ENCODE data around the gene LPAR1. TPM values are rescaled to one million over a fixed set of nuclear protein-coding genes. Genes with fewer than 3 reads are reported as not detected.

LPAR1 gene
- total and polyA plus RNA-seq, 2 donors from 2014 or later, result 2.9 to 28.2 TPM

GRCh38 chr9:110939573-110939972, 98.7 kb downstream of the LPAR1 start:
- Histone ChIP-seq H3K27ac (ENCODE audit: low read depth in 2 of 2, low read length in 2 of 2) (no peak overlapping the region), H3K36me3 (ENCODE audit: control insufficient read depth in 2 of 3, insufficient read depth in 3 of 3, low read length in 3 of 3) (no peaks in the 10 kb centered on the region), H3K4me1 (ENCODE audit: control insufficient read depth in 2 of 3, insufficient read depth in 2 of 3, low read depth in 1 of 3, low read length in 3 of 3) (no peaks in the 10 kb centered on the region), H3K9me3 (ENCODE audit: control insufficient read depth in 2 of 3, insufficient read depth in 1 of 3, low read length in 3 of 3) (no peaks in the 10 kb centered on the region), H3K27me3 (ENCODE audit: control insufficient read depth, insufficient read depth, low read length) (no peaks in the 10 kb centered on the region), H3K4me3 (ENCODE audit: low read length in 3 of 3) (no peak overlapping the region), H3K9ac (ENCODE audit: low read length in 3 of 3) (no peak overlapping the region)
- intact Hi-C loops (cut with DNase I), result no loop called here
- DNase-seq (no peak), FAIRE-seq (no peak)
- TF ChIP-seq CTCF (IDR thresholded peaks at IDR 0.05; ENCODE audit: borderline replicate concordance, extremely low read depth, insufficient read depth), result no peak

GRCh38 chr9:110939047-110939446, 99.2 kb downstream of the LPAR1 start:
- Histone ChIP-seq H3K4me1 (ENCODE audit: control insufficient read depth in 2 of 3, insufficient read depth in 2 of 3, low read depth in 1 of 3, low read length in 3 of 3) (no peaks in the 10 kb centered on the region), H3K27ac (ENCODE audit: low read depth in 2 of 2, low read length in 2 of 2) (no peak overlapping the region), H3K36me3 (ENCODE audit: control insufficient read depth in 2 of 3, insufficient read depth in 3 of 3, low read length in 3 of 3) (no peaks in the 10 kb centered on the region), H3K27me3 (ENCODE audit: control insufficient read depth, insufficient read depth, low read length) (no peaks in the 10 kb centered on the region), H3K9me3 (ENCODE audit: control insufficient read depth in 2 of 3, insufficient read depth in 1 of 3, low read length in 3 of 3) (no peaks in the 10 kb centered on the region), H3K4me3 (ENCODE audit: low read length in 3 of 3) (no peak overlapping the region), H3K9ac (ENCODE audit: low read length in 3 of 3) (no peak overlapping the region)
- no peak for FAIRE-seq
- DNase-seq, result no peak
- intact Hi-C loops (cut with DNase I), result no loop called here
- no peak for TF ChIP-seq CTCF (IDR thresholded peaks at IDR 0.05; ENCODE audit: borderline replicate concordance, extremely low read depth, insufficient read depth)

GRCh38 chr9:110938242-110938641, 100.0 kb downstream of the LPAR1 start:
- TF ChIP-seq CTCF (IDR thresholded peaks at IDR 0.05; ENCODE audit: borderline replicate concordance, extremely low read depth, insufficient read depth), result no peak
- H3K4me1 ChIP-seq (ENCODE audit: control insufficient read depth in 2 of 3, insufficient read depth in 2 of 3, low read depth in 1 of 3, low read length in 3 of 3), result no peaks in the 10 kb centered on the region
- FAIRE-seq (no peak), DNase-seq (no peak)
- H3K27ac ChIP-seq (ENCODE audit: low read depth in 2 of 2, low read length in 2 of 2), result no peak overlapping the region
- no peaks in the 10 kb centered on the region for H3K36me3 ChIP-seq (ENCODE audit: control insufficient read depth in 2 of 3, insufficient read depth in 3 of 3, low read length in 3 of 3)
- no peak overlapping the region for H3K4me3 ChIP-seq (ENCODE audit: low read length in 3 of 3)
- intact Hi-C loops (cut with DNase I), result no loop called here
- no peaks in the 10 kb centered on the region for H3K9me3 ChIP-seq (ENCODE audit: control insufficient read depth in 2 of 3, insufficient read depth in 1 of 3, low read length in 3 of 3)
- H3K27me3 ChIP-seq (ENCODE audit: control insufficient read depth, insufficient read depth, low read length), result no peaks in the 10 kb centered on the region
- H3K9ac ChIP-seq (ENCODE audit: low read length in 3 of 3), result no peak overlapping the region

Data from kidney (tissue), 14 donors.